NCI-H1694 treated with DMSO at 0.1 percent for 48 hours (cell line): ENCODE results near the gene NCAPD2.
"Not testable (repeated sequence)": the region's sequence is repeated elsewhere in the genome, so short reads cannot be mapped to it uniquely, and the experiment has no call there.

Experiments
- DNase-seq: peaks from one replicate; lab custom pipeline; 2025; lab: John Stamatoyannopoulos, UW

Gene NCAPD2

DNA sequence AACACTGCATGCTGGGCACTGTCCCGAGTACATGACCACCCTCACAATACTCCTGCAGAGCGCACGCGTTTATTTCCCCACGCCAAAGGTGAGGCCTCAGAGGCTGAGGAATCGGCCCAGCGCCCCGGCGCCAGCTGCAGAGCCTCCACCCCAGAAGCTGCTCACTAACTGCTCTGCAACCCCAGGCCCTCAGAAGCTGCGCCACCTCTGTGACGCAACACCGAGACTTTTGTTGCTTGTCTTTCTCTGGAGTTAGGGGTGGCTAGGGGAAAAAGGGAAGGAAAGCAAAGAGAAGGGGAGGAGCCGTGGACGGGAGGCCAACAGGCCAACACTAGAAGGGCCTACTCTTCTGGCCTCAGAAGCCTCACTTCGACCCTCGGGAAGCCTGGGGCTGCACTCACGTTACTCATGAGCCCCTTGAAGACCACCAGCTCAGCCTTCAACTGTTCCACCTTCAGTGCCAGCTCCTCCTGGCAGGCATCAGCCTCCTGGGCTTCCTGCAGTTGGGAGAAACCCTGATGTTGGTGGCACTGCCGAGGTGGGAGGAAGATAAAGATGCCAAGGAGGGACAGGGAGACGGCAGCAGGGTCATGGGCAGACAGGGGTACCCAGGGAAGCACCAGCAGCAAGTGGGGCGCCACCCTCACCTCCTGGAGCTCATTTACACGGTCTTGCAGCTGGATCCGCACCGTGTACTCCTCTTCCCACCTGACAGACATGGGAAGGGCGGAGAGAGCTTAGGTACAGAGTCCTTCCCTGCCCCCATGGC lies 56.6 kb downstream of the NCAPD2 start:
- DNase-seq: no peak

DNA sequence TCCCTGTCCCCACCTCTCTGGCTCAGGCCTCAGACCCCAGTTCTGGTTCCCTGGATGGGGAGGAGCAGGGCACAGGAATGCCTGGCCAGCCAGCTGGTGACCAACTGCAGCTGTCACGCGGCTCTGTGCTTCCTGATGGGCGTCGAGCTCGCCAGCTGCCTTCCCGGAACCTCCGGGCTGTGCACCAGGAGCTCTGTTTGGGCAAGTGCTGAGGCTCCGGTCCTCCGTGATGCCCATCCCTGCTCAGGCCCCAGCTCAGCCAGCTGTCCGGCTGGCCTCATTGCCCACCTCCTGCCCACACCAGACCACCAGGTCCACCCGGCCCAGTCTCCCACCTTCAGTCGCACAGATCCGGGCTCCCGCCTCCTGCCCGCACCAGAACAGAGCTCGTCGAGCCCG lies 57.2 kb downstream of the NCAPD2 start:
- no peak for DNase-seq

DNA sequence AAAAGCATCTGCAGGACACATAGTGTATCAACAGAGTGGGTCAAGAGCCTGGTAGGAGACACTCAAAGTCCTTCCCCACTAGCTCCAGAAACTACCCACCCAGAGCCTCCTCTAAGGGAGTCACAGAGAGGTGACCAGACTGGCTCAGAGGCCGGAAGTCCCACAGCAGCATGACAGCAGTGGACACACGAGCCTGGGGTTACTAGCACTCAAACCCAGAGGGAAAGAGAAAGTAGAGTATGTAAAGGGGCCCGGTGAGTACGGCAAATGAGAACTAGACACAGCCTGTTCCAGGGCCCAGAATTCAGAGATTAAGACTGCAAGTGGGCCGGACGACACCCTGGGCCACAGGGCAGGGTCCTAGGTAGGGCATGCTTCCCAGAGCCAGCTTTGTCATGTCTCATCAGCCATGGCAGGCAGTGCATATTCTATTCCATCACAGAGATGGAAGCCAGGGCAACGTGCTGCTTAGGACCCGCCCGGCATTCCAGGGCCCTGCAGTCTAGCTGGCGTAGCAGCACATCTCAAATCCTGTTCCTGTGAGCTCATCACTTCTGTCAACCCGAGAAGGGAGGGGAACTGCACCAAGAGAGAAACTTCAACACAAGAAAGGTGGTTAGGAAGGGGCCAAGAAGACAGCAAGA lies 57.7 kb downstream of the NCAPD2 start:
- DNase-seq: no peak

DNA sequence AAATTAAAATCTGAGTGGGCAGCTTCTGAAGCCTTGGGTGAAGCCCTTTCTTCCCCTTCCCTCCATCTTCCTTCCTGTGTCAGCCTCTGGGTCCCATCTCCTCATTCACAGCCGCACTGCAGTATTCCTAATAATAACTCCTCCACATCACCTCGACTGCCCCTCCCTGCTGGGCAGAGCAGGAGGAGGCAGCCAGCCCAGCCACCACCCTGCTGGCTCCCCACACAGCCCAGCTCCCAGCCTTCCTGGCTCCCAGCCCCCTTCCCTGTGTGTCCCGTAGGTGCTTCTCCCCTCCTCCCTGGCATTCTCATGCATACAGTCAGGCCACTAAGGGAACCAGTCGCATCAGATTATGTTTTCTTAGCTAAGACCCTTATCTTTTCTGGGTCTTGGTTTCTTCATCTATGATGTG lies 58.2 kb downstream of the NCAPD2 start:
- no peak for DNase-seq

DNA sequence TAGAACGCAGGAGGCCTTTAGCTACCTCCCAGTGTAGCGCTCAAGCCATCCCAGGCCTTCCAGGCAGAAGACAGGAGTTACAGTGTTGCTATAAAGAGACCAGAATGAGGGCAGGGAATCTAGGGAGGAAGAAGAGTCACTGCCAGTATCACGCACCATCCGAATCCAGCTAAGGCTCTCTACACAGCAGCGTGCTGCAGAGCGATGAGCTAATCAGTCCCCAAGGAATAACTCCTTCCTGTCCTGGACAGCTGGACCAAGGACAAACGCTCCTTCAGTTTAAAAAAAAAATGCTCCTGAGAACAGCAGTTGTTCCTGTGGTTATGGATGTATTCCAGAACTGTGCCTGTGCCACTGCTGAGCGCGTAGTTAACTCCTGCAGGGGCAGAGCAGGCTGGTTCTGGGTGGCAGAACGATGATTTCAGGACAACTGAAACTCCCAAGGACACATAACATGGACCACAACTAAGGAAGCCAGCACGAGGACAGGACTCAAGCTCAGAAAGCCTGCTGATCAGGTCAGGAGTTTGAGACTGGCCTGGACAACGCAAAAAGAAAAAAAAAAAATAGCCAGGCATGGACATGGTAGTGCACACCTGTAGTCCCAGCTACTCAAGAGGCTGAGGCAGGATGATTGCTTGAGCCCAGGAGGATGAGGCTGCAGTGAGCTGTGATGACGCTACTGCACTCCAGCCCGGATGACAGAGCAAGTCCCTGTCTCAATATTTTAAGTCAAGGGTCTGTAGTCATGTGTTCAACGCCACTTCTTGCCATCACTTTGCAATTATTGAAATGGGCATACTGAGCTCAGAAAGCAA lies 59.4 kb downstream of the NCAPD2 start:
- peak; percentile 58 for DNase-seq

DNA sequence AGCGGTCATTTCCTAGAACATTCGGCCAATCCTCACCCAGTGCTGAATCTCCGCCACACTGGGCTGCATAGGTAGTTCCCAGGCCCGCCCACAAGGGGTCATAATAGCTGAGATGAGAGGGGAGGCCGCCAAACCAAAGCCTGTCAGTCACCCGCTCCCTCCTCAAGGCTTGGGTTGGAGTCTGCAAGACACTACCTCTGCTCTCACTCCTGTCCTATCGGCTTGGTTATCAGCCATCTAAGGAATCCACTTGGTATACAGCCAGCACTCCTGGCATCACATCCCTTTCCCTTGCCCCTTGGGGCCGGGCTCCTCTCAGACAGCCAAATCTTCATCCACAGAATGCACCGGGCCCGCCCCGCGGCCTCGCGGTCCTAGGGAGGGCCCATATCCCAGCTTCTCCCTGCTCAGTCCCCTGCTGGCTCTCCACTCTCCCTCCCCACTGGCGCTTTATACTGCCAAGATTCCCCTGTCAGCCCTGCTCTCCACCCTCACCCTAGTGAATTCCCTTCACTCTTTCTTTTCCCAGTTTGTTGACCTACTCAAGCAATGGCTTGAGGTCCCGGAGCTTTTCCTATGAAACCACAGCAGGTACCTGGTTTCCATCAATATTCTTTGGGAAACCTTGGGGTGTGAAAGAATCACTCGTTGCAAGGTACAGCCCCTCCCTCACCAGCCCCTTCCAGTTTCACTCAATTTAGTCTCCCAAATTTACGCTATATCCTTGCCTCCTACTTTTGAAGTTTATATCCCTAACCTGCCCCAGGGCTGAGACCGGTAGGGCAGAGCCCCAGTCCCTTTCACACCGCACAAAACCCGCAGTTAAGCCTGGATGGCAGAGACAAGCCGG lies 60.5 kb downstream of the NCAPD2 start:
- peak; percentile 12 for DNase-seq

DNA sequence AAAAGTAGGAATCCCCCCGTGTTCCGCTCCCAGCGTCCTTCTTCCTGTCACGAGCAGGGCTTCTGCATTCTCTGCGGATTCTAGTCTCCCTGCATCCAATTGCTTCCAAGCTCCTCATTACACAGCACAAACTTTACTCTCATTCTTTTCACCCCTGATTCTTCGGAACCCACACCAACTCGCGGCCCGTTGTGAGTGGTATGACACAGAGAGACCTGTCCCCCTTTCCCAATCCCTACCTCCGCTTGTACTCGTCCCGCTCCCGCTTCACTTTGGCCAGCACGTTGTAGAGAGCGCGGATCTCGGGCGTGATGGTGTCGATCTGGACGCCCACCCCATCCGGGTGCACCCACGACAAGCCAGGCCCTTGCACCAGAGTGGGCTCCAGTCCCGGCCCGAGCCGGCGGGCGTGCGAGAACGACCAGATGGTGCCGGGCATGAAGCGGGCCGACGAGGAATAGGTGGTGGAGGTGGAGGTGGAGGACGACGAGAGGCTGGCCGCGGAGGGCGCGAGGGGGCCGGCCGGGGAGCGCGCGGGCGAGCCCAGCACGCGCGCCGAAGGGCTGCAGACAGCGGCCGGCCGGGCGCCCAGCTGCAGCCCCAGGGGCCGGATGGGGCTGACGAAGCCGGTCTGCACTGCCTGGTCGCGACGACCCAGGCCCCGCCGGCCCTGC lies 61.3 kb downstream of the NCAPD2 start:
- no peak for DNase-seq

DNA sequence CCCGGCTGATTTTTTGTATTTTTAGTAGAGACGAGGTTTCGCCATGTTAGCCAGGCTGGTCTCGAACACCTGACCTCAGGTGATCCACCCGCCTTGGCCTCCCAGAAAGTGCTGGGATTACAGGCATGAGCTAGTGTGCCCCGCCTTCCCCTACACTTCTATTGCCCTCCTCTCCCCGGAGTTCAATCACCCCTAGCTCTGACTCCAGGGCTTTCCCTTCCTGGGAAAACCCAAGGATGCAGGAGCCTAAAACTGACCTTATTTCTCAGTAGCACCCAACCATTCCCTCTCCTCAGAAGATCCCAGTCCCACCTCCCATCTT lies 62.6 kb downstream of the NCAPD2 start:
- not testable (repeated sequence) for DNase-seq

DNA sequence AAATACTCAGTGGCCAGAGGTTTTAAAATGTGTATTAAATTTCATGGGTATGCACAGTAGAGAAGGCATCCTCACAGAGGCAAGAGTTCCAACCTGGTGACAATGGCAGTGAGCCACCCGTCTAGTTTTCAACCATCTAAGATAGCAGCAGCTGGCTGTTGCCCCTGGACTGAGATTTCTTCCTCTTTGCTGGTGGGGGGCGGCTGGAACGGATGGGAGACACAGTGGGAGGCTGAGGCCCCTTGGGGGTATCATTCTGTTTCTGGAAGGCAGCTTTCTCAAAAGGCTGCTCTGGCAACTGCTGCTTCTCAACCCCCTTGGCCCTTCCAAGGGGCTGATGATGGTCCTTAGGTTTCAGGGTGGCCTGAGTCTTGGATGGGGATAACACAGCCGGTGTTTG lies 63.0 kb downstream of the NCAPD2 start:
- no peak for DNase-seq

DNA sequence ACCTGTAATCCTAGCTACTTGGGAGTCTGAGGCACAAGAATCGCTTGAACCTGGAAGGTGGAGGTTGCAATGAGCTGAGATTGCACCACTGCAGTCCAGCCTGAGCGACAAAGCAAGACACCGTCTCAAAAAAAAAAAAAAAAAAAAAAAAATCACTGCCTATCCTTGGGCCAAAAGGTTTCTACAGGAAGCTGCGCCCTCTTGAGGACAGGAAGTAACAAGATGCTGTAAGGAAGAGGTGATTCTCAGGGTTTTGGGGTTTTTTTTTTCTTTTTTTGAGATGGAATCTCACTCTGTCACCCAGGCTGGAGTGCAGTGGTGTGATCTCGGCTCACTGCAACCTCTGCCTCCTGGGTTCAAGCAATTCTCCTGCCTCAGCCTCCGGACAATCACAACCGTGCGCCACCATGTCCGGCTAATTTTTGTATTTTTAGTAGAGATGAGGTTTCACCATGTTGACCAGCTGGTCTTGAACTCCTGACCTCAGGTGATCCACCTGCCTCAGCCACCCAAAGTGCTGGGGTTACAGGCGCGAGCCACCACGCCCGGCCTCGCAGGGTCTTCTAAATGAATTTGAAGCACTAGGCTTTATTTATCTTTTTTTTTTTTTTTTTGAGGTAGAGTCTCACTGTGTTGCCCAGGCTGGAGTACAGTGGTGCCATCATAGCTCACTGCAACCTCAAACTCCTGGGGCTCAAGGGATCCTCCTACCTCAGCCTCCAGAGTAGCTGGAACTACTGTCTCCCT lies 64.3 kb downstream of the NCAPD2 start:
- peak; percentile 30 for DNase-seq

DNA sequence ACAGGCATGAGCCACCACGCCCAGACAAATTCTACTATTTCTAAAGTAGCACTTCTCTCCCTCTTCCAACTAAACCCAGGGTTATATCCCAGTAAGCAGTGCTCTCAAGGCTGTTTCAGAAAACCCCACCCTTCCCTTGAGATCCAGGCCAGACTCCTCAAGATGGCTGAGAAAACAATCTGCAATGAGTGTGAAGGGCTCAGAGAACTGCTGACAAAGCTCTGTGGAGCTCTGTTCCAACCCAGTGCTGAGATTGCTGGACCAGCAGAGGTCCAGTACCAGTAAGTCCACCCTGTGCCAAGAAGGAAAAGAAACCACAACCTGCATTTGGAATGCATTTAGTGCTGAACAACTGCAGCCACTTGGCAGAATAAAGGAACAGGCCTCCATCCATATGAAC lies 65.6 kb downstream of the NCAPD2 start:
- DNase-seq: no peak

DNA sequence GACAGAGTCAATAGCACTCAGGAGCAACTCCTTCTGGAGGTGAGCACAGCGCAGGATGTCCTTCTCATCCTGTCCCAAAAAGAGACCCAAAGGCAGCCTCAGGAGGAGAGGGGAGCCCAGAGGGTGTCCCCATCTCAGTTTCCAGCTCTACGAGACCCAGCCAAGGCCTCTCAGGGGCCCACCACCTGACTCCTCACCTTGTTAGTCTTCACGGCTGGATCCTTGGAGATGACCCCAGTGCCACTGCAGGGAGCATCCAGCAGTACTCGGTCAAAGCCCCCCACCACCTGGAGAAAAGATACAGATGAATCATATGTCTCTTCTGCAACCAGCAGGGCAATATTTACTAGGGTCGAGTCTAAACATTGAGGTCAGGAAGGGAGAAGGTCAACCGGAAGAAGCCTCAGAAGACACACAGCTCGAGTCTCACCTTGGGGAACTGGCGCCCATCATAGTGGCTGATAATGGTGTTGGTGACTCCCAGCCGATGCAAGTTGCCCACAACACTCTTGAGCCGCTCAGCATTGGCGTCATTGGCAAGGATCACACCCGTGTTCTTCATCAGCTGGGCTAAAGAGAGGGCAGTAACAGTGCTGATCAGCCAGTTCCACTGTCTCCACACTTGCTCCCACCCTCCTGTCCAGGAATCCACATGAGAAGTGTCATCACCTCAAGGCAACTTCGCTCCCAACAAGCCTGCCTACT lies 66.8 kb downstream of the NCAPD2 start:
- no peak for DNase-seq

DNA sequence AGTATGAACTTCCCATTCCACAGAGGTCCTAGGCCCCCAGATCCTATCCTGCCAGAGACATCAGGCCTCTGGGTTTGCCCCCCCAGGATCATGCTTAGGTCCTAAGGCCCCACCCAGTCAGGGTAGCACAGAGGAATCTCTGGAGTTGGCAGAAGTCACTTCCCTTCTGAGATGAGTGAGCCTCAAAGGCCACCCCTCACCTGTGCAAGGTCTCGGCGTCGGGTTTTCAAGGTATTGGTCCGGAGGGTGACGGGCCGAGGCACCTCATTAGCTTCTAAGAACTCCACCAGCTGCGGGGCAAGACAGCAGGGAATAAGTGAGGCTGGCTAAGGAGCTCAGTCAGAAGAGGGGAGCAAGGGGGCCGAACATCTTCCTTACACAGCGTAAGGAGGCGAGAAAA lies 69.0 kb downstream of the NCAPD2 start:
- DNase-seq: no peak

DNA sequence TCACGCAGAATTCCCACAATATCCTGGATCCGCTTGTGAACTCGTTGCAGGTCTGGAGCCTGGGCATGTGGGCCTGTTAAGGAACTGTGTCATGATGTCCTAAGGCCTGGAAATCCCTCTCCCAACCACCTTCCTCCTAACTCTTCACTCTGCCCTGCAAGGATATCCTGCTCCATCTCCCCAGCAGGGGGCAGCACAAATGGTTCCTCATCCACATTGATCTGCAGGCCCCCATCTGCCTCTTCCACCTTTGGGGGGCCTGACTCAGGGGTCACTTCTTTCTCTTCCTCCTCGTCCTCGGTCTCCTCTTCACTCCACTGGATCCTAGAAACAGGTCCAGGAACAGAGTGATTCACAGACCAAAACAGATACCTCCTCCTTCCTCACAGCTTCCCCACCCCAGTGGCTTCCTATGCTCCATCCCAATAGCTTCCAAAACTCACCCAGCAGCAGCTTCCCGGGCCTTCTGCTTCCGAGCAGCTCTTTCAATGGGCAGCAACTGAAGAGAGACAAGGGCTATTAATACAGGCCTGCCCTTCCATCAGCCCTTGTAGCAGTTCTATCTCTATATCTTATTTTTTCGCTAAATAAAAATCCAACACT lies 69.6 kb downstream of the NCAPD2 start:
- DNase-seq: peak; percentile 21

DNA sequence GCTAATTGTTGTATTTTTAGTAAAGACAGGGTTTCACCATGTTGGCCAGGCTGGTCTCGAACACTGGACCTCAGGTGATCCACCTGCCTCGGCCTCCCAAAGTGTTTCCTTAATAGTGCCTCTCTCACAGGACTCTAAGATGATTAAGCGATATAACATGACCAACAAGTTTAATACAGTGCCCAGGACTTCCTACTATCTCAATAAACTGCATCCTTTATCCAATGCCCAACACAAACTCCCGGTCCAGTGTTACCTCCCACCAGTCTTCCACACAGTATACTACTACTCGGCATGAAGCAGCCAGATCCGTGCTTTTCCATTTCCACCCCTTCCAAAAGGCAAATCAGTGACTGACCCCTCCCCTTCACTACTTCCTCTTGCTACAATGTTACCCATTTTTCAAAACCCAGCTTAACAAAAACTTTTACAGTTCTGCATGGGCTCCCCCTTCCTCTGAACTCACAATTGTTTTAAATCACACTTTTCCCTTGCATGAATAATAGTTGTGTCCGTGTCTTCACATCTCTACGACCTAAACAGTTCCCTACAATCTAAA lies 73.3 kb downstream of the NCAPD2 start:
- no peak for DNase-seq

DNA sequence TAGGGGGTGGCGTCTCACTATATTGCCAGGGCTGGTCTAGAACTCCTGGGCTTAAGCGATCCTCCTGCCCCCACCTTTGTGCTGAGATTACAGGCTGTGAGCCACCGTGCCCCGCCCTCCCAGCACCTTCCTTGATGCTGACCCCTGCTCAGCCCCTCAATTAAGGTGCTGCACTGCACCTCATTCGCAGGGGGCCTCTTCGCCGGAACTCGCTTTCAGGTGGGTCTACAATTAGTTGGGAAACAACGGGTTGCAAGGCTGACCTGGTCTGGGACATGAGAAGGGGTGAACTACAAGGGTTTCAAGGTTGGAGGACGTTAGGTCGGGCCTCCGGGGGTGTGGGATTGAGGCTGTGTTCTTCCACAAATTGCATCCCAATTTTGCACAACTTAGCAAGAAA lies 75.4 kb downstream of the NCAPD2 start:
- DNase-seq: no peak

DNA sequence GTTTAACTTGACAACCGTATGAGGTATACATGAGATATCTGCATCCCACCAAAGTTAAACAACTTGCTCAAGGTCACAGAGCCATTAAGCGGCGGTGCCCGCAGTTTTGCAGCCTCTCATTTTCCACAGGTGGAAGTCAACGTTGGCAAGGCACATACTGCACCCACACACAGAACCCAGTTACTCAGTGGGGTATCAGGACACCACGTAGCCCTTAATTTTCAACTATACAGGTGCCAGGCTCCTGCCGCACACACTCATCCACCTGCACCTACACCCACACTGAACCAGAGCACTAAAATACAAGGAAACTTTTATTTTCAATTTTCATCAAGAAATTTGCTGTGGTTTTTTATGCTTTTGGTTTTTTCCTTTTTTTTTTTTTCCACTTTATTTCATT lies 75.9 kb downstream of the NCAPD2 start:
- DNase-seq: no peak

DNA sequence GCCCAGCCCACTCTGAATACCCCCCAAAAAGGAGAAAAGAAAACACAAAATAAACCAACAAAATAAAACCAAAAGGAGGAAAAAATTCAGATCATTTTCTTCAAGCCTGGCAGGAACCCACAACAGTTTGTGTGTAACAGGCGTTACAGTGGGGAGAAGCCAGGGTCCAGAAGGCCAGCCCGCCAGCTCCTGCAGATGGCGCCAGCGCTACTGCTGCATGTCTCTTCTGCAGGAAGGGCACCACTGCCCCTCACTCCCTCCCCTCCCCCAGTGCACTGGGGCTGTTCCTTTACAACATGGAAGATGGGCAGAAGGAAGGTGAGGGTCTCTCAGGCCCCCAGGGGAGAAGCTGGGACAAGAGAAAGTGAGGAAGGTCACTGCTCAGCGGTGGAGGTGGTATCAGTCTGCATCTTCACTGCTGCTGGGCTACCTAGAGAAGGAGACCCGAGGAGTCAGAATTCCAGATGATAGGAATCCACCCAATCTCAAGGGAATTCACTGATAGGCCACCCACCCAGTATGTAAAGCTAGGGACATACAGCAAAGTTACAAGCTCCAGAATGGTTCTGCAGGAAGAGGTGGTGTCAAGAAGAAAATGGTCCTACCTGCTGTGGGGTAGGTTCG lies 76.5 kb downstream of the NCAPD2 start:
- DNase-seq: peak; percentile 10

DNA sequence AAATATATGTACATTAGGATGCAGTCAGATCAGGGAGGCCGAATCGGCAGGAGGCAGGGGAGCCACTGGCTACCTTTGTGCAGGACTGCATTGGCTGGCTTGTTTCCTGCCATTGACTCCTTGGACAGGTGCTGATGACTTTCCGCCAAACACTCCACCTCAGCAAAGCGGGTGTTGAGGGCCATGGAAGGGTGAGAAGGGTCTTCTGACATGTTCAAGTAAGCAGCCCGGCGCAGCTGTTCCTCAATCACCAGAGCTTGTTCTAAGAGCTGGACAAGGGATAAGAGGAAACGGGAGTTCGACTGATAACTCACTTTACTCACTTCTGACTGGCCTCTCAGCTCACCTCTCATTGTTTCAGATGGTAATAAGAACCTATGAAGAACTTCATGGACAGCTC lies 79.1 kb downstream of the NCAPD2 start:
- no peak for DNase-seq
